Activated T-cell treated with anti-CD3 and anti-CD28 coated beads, Interleukin-2, amount 50 U/mL, for 1 hour (primary cell): ENCODE results near the gene MYO5A.
"Not testable (repeated sequence)": the region's sequence is repeated elsewhere in the genome, so short reads cannot be mapped to it uniquely, and the experiment has no call there.

Experiments
- DNase-seq: peaks from one replicate; pipeline ENCODE4 v3.0.0-alpha.2; 2020

MYO5A gene

DNA sequence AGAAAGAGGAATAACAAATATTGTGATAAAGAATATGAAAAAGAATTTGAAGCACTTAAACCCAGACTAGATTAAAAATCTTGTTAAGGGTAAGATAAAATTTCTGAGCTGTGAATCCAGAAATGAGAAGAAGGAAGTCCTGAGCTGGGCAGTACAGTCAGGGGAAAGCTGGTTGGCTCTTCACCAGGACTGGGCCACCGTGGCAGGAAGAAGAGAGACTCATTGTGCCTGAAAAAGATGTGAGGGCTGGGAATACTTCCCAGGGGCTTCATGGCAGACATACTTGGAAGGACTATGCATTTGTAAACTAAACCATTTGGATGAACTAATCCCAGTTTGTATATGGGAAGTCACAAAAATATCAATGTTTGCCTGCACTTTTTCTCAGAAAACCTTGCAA is 204.6 kb downstream of the MYO5A start:
- DNase-seq = no peak

DNA sequence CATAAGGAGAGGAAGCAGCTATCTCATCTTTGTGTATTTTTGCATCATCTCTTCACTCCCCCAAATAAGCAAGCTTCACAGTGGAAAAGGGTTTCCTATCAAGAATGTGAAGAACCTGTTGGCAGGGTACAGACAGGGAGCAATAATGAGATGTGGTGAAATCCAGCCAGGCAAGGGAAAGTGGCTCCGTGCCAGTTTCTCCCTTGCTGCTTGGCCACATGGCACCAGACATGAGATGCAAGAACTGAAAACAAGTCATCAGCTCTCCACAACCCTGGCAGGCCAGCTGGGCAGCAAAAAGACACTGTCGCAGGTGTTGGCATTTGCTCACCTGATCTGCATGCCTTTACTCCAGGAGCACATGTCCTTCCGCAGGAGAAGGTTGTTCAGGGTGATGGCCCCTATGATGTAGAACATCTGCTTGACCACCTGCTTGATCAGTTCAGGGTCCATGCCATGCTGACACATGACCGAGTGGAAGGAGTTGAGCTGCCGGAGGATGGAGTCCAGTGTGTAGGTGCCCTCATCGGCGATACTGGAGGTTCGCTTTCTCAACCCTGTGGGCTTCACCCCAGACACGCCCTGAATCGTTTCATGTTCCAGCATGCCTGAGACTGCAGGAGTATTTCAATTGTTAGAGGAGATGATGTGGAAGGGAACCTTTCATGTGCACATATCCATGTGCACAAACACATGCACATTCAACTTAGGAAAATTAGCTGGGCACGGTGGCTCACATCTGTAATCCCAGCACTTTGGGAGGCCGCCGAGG is 209.8 kb downstream of the MYO5A start:
- DNase-seq = no peak

DNA sequence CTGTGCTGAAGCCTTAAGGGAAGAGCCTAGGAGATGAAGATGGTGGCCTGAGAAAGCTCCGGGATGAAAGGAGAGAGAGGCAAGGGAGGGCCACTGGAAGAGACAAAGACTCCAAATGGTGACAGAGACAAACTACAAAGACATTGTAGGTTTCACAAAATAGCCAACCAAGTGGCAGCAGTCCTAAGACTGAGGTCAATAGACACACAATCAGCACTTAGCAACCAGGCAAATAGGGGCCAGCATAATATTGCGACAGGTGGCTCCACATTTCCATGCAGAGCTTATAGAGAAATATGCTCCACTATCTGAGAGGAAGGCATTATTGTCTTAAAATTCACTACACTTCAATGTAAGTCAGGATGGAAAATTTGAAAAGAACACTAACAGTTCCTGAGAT is 211.0 kb downstream of the MYO5A start:
- DNase-seq = no peak

DNA sequence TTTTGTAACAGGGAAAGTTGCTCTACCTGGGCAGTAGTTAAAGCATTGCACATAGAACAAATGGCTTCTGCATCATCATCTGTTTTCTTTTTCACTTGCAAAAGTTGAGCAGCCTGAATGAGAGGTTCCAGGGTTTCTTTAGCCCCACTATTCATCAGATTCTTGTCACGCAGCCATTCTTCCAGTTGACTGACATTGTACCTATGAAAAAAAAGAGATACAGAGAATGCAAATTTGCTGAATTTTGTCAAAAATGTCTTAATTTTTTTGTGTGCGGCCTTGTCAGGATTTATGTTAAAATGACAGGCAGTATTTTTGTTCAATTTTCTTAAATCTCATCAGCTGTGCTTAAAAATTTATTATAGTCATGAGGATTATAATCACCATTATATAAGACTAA is 211.7 kb downstream of the MYO5A start:
- DNase-seq = no peak

DNA sequence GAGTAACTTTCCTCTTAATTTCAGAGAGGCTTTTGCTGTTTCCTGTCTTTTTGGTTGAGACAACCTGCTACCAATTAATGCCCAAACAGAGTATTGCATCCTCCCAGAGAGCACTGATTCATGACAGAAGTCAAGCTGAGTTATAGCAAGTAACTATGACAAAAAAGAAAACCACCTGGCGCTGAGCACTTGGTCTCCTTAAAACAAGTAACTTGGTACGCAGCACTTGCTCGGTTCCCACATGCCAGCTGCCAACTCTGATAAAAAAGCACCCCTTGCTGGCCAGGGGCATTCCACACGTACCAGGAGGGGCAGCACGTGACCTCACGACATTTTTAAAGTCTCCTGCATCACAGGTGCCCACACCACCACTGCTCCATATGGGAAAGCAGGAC is 219.5 kb downstream of the MYO5A start:
- no peak for DNase-seq

DNA sequence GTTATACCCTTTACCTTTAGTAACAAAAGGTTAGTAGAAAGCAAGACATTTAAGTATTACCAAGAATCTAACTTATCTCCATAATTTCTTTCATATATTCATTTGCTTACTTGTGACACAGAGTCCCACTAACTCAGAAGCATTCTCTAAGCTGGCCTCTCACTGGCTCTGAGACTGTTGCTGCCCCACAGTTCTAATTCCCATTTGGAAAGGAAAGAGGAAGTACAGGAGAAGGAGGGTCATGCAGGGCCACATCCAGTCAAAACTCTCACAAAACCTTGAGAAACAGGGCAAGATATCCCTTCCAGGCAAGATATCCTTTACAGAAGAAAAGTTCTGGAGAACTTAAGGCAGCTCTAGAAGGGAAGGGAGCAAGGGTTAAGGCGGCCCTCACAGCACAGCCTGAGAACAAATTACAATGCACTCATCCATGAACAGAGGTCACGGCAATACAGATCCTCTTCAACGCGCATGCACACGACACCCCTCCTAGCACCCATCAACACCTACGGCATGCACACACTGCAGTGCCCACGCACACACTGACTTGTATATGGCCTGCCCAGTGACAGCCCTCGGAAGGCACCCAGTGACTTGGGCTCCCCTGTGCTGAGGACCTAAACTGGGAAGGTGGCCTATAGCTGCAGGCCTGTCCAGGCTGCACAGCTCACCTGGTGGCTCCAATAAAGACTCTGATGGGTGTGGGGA is 220.1 kb downstream of the MYO5A start:
- DNase-seq = no peak

DNA sequence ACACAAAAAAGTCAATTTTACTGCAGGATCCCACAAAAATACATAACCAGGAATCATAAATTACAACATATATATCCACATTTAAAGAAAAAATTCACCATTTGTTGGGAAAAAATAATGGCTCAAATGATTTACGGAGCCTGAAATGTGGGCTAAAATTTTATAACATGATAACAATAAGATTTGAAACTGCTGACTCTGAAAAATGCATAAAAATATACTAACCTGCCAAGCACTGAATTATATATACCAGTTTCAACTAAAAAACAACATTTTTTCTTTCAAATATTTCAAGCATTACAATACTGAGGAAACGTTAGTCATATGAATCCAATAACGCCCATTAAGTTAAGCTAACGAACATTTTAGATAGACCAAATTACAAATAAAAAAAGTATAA is 220.8 kb downstream of the MYO5A start:
- DNase-seq = no peak

DNA sequence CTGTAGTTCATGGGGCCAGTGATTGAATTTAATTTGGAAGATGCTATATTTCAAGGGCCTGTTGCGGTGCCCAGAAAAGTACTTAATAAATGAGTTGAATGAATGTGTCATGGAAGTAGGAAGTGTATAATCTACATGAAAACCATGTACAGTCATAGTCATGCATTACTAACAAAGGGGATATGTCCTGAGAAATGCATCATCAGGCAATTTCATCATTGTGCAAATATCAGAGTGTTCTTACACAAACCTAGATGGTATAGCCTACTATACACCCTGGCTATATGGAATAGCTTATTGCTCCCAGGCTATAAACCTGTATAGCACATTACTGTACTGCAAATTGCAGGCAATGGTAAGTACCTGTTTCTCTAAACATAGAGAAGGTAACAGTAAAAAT is 222.4 kb downstream of the MYO5A start:
- no peak for DNase-seq

DNA sequence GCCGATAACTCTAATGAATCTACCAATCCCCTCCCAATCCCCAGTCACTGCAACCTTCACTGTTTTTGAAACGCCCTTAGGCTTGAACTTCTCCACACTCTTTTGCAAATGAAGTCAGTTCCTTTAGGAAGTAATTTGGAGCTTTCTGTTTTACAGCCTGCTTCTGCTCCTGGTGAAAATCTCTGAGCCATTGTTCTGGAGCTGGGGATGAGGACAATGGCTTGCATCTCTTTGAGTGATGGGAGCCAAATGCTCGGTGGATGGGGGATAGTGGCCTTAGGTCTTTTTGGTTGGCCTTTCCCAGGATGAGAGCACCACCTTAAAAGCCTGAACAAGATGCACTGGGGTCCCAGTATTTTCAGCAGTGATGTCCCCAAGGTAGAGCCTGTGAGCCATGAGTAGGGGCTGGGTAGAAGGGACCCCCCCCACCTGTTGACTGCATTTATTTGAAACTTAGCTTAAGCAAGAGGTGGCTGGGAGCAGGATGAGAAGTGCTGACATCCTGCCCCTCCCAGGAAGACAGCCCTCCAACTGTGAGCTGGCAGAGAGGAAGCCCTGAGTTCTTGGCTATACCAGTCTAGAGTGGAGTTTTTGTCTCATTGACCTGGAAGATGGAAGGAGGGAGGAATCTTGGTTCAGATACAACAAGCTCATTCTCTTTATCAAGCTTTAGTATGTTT is 225.4 kb downstream of the MYO5A start:
- DNase-seq = no peak

DNA sequence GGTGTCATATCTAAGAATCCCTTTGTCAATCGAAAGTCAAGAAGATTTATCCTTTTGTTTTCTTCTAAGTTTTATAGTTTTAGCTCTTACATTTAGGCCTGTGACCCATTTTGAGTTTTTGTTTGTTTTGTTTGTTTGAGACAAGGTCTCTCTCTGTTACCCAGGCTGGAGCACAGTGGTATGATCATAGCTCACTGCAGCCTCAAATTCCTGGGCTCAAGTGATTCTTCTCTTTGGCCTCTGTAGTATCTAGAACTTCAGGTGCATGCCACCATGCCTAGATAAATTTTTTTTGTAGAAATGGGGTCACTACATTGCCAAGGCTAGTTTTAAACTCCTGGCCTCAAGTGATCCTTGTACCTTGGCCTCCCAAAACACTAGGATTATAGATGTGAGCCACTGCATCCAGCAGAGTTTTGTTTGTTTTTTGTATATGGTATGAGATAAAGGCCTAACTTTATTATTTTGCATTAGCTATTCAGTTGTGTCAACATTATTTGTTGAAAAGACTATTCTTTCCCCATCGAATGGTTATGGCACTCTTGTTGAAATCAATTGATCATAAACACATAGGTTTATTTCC is 227.3 kb downstream of the MYO5A start:
- DNase-seq = no peak

DNA sequence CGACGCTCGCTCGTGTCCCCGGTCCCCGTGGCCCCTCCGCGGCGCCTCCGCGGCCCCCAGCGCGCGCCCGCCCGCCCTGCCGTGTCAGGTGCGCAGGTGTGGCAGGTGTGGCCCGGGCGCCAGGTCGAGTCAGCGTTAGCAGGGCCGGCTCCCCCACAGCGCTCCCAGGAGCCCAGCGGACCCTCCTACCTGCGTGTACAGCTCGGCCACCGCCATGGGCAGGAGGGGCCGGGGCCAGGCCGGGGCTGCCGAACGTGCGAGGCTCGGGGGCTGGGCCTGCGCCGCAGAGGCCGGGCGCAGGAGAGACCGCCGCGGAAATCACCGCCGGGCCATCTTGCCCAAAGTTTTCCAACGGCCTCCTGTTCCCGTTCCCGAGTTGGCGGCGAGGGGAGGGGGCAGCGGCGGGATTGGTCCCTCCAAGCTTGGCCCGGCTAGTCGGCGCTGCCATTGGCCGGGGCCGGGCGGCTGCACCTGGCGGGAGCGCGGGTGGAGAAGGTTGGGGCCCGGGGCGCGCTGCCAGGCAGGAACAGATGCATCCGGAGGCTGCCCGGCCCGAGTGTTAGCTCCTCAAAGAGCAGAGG is 233.2 kb downstream of the MYO5A start, which contains the start of gene MYO5C:
MYO5C (minus strand) TSS at position 384 of the 581 bp plus-strand sequence; CDS start at position 216, 168 bp downstream.
- no peak for DNase-seq

DNA sequence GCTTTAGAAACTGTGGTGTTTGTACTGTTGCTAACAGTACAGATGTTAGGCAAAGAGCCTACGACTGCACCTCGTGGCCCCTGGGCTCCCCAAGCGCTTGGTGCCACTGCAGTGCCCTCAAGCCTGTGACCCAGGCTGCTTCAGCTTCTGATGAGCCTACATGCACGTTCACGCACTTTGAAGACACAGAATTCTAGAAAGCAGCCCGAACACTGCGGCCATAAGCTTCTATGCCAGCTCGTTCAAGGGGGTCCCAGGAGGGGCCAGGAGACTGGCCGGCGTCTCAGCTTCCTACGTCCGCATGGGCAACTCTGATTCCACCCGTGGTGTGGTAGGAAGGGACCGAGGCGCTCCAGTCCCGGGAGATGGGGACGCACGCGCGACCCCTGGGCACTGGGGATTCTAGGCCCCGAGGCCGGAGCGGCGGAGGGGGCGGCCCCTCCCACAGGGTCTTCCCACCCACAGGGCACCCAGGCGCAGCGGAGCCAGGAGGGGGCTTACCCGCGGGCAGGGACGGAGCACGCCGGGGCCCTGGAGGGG is 233.7 kb downstream of the MYO5A start:
- no peak for DNase-seq

DNA sequence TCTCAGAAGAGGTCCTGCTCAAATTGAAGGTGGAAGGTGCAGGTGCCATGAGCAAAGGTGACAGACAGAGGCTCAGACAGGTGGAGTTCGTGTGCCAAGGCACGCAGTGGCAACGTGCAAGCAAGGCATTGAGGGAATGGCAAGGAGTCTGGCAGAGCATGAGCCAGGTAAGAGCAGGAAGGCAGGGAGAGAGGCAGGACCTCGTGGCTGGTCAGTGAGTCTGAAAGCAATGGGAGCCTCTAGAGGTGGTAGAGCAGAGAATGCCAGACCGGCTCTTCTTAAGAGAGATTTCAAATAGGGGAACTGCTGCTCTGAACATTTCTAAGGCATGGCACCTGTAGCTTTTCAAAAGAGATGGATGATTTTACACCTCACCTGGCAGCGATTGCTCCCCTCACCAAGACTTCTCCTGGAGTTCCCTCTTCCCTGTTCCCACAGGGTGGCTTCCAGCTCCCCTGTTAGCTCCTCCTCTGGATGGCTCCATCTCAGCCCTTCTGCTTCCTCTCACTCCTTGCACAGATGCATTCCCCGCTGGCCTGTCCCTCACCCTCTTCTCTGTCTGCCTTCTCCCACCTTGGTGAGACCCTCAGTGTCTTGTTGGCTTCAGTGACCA is 235.8 kb downstream of the MYO5A start:
- no peak for DNase-seq

DNA sequence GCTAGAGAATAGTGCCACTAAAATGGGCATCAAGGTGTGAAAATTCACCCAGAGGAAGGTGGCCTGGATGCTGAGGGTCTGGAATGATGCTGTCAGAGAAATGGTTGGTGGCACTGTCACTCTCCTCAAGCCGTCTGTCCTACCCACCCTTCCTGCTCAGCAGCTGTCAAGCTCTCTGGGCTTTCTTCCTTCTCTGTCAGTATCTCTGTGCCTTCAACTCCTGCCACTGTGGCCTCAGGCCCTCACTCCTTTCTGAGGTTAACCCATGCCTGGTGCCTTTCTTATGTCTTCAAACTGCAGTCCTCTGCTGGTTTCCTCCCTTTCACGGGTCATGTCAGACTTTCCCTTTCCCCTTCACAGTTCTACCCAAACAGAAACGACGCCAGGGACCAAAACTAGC is 237.5 kb downstream of the MYO5A start:
- DNase-seq = no peak

DNA sequence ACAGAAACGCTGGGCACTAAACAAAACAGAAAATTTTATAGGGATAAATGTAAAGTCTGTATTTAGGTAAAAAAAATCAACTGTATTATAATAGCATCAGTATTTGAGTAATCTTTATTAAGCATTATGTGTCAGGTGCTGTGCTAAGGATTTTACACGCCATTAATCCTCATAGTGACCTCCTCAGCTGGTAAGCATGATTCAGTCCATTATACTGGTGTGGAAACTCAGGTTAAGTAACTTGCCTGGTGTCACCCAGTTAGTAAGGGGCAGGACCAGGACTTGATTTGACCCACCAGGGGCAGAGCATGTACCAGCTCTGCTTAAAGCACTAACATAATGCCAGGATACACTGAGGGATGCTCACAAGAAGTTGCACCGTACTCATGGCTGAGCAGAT is 237.9 kb downstream of the MYO5A start:
- no peak for DNase-seq

DNA sequence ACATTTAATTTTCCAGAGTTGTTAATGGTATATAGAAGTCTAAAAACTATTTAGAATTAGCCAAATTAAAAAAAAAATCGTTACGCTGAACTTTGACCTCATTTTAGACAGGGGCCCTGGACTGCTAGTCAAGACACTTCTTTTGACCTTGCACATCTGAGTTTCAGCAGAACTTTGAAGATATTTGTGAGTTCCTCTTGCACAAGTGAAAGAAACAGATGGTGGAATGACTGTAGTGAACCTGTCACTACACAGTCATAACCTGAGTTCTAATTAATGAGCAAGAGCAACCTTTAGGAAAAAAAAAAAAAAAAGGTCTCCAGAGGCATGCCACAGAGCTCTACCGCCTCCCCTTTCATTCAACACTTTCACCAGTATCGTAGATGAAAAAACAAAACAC is 238.4 kb downstream of the MYO5A start:
- DNase-seq = no peak

DNA sequence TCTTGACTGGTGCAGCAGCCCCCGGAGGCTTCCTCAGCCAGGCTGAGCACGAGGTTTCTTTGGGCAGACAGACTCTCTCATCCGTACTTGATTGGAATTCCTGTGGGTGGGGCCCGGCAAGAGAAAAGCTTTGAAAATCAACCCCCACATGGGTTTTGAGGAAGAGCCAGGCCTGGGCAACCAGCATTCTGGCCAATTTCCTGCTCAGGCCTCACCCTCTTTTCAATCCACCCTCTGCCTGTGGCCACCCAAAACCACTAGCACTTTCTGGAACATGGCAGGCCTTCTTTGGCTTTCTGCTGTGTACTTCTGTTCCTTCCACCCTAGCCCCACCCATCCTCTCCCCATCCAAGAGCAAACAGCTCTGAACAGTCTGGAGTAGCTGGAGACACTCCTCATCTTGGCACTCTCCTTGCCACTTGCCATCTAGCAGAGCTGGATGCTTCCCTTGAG is 239.0 kb downstream of the MYO5A start:
- DNase-seq = no peak

DNA sequence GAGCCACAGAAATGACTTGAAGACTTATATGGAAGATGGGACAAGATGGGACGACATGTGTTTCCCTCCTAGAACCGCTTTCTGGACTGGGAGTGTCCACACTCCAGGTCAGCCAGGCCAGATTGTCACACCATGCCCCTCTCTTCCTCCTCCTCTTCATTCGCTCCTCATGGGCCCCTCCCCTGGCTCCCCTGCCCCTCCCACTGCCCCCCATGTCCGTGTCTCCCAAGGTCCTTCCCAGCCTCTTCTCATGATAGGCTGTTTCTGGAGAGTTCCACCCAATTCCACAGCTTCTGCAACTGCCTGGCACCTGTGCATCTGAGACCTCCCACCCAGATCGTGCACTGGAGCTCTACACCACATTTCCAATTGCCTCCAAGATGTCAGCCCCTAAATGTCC is 239.7 kb downstream of the MYO5A start:
- no peak for DNase-seq

DNA sequence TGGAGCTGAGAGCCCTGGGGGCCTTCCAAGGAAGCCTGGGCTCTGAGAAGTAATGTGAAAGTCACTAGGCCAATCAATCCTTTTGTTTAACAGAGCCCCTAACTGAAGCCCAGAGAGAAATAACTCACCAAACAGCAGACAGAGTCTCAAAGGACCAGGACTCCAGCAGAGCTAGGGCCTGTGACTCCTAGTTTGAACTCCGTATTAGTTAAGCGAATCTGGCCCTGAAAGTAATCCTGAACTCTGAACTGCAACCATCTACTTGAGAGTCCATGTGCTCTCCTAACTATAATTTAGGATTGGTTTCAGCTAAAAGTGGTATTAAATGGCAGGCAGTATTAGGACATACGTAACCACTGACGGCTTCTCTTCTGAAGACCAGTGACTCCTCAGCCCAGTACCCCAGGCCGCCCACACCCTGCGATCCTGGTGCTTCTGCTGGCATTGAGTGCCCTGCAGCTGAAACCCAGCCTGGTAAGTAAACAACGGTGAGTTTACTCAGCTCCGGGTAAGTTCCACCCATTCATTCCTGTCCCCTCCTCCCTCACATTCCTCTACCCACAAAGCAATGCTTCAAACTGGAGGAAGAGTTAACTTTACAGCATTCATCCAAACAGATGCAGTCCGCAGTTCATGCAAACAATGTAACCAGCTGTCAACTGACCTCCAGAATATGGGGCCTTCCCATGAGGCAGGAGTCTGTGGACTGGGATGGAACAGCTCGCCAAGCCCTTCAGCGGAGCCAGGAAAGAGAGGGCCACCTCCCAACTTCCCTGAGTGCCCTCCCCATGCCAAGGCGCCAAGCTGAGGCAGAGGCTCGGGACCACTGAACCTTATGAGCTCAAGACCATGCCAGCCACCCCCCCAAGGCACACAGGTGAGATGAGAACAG is 240.4 kb downstream of the MYO5A start:
- DNase-seq = no peak

DNA sequence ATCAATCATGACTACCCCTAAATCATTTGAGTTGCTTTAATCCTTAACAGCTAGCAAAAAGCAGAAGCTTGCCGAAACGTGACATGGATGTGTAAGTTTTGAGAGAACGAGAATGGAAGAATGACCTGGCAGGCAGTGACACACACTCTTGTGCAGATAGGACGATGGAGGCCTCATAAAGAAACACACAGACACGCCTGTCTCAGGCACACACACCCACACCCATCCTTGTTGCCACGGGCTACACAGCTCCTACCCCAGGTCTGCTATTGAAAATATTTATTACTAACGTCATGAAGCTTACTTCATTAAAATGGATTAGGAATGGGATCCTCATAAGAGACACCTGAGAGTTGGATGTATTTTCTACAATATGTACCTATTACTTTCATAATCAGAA is 241.6 kb downstream of the MYO5A start:
- DNase-seq = no peak

DNA sequence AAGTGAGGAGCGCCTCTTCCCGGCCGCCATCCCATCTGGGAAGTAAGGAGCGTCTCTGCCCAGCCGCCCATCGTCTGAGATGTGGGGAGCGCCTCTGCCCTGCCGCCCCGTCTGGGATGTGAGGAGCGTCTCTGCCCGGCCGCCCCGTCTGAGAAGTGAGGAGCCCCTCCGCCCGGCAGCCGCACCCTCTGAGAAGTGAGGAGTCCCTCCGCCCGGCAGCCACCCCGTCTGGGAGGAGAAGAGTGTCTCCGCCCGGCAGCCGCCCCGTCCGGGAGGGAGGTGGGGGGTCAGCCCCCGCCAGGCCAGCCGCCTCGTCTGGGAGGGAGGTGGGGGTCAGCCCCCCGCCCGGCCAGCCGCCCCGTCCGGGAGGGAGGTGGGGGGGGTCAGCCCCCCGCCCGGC is 242.7 kb downstream of the MYO5A start:
- not testable (repeated sequence) for DNase-seq
